Kidney (tissue), 14 donors: Measurements from ENCODE around the gene USH1G. TPM values are rescaled to one million over a fixed set of nuclear protein-coding genes. Genes with fewer than 3 reads are reported as not detected.

Experiments used
- DNase-seq, 5 donors: peaks; one replicate each; pipeline ENCODE4 v3.0.0-alpha.2; 2013 to 2020
- FAIRE-seq: peaks from 2 replicates; lab custom pipeline; 2012; peaks lifted over from hg19 to GRCh38; lab: Jason Lieb, UNC
- H3K27ac ChIP-seq, 2 donors: one replicate each; pipeline ENCODE4 v1.7.0; 2013; ENCODE audit warnings: low read depth in 2 of 2, low read length in 2 of 2, inconsistent platforms in 1 of 2
- H3K27me3 ChIP-seq: one replicate; pipeline ENCODE4 v1.7.1; 2013; ENCODE audit warnings: low read length, inconsistent platforms; ENCODE audit not compliant: control insufficient read depth, insufficient read depth
- H3K36me3 ChIP-seq, 3 donors: one replicate each; pipeline versions ENCODE4 v1.7.0 to v1.7.1; 2013; ENCODE audit warnings: low read length in 3 of 3, control low read depth in 1 of 3, inconsistent platforms in 1 of 3; ENCODE audit not compliant: insufficient read depth in 3 of 3, control insufficient read depth in 2 of 3
- H3K4me1 ChIP-seq, 3 donors: one replicate each; pipeline versions ENCODE4 v1.7.0 to v1.7.1; 2013; ENCODE audit warnings: low read length in 3 of 3, inconsistent platforms in 1 of 3, low read depth in 1 of 3; ENCODE audit not compliant: control insufficient read depth in 2 of 3, insufficient read depth in 2 of 3
- H3K4me3 ChIP-seq, 3 donors: one replicate each; pipeline versions ENCODE4 v1.7.0 to v1.8.1; 2013; ENCODE audit warnings: low read length in 3 of 3, control low read depth in 1 of 3, inconsistent platforms in 1 of 3
- H3K9ac ChIP-seq, 3 donors: one replicate each; pipeline versions ENCODE4 v1.7.0 to v1.7.1; 2013; ENCODE audit warnings: low read length in 3 of 3, control low read depth in 1 of 3, inconsistent platforms in 1 of 3
- H3K9me3 ChIP-seq, 3 donors: one replicate each; pipeline versions ENCODE4 v1.7.0 to v1.7.1; 2013; ENCODE audit warnings: low read length in 3 of 3, control low read depth in 1 of 3, inconsistent platforms in 1 of 3; ENCODE audit not compliant: control insufficient read depth in 2 of 3, insufficient read depth in 1 of 3
- intact Hi-C: fragments of 100-400 bp; cut with DNase I; formaldehyde crosslinking; loops from one replicate; pipeline ENCODE4 v1.11.1; 2022
- polyA plus RNA-seq: library from polyadenylated mRNA; stranded (reverse); fragments of 350-450 nt; fragmentation: Illumina TruSeq; extraction: RNeasy Lipid Tissue Mini Kit (QIAGEN cat#74804); gene quantifications from one replicate; pipeline ENCODE4 v1.2.3, GENCODE V29; 2014; ENCODE audit warnings: low read depth, low replicate concordance; ENCODE audit not compliant: insufficient read depth
- total RNA-seq: library from RNA; stranded (reverse); fragmentation: NEBNext Ultra II Directional; extraction: Animal tissue kit (Norgen Biotek cat#: 25700); gene quantifications from one replicate; pipeline ENCODE4 v1.2.1, GENCODE V29; 2021
- TF ChIP-seq, protein P1 (sequence below): IDR thresholded peaks from 3 replicates; pipeline ENCODE4 v1.5.1; 2012; ENCODE audit warnings: mild to moderate bottlenecking, moderate library complexity, borderline replicate concordance; ENCODE audit not compliant: insufficient read depth; ENCODE audit errors: extremely low read depth
- donor health status: control.
- donor health status: control.
- donor health status: control.
- donor health status: control.
- donor health status: control.
- donor health status: DM: yes; HTN: yes; CAD: no.
- donor health status: Normal renal cell carcinoma (clear cell type).

USH1G gene
- total and polyA plus RNA-seq, 2 donors from 2014 or later, result 0.17 to 0.22 TPM

DNA sequence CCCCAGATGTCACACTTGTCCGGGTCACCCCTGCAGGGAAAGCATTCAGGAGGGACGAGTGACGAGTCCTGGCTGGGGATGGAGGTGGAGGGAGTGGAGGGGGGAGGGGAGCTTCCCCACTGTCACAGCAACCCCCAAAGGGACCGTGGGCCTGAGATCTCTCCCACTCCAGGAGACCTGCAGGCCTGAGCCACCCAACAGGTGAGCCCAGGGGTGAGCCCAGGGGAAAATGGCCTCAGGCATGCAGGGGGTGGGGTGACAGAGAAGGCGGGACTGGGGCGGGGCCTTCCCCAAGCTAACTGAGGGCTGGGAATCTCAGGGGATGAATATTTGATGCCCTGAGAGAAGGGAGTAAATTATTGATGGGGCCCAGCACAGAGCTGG lies 2.4 kb downstream of the USH1G start:
- DNase-seq (peak in 4 of 5 donors; percentile 29 to 65 (median 38)), FAIRE-seq (no peak)
- H3K27ac ChIP-seq, result no peak overlapping the region
- no peak overlapping the region for H3K9ac ChIP-seq
- no peaks in the 10 kb centered on the region for H3K36me3 ChIP-seq
- H3K9me3 ChIP-seq, result no peaks in the 10 kb centered on the region
- intact Hi-C loops, result no loop called here
- H3K27me3 ChIP-seq, result peaks cover 16% of the 10 kb centered on the region
- H3K4me3 ChIP-seq, result no peak overlapping the region
- H3K4me1 ChIP-seq, result peaks cover 0 to 8% (median 0%) of the 10 kb centered on the region in 3 donors
- TF ChIP-seq, protein P1, sequence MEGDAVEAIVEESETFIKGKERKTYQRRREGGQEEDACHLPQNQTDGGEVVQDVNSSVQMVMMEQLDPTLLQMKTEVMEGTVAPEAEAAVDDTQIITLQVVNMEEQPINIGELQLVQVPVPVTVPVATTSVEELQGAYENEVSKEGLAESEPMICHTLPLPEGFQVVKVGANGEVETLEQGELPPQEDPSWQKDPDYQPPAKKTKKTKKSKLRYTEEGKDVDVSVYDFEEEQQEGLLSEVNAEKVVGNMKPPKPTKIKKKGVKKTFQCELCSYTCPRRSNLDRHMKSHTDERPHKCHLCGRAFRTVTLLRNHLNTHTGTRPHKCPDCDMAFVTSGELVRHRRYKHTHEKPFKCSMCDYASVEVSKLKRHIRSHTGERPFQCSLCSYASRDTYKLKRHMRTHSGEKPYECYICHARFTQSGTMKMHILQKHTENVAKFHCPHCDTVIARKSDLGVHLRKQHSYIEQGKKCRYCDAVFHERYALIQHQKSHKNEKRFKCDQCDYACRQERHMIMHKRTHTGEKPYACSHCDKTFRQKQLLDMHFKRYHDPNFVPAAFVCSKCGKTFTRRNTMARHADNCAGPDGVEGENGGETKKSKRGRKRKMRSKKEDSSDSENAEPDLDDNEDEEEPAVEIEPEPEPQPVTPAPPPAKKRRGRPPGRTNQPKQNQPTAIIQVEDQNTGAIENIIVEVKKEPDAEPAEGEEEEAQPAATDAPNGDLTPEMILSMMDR, result no peak

DNA sequence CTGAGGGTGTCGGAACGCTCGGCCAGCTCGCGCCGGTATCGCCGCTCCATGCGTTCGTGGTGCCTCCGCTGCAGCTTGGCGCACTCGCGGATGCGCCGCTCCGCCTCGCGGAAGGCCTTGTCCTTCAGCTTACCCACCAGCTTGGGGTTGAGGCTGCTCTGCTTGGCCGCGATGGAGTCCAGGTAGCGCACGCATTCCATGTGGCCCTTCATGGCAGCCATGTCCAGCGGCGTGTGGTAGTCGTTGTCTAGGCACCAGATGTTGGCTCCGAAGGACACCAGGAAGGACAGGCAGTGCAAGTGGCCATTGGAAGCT lies 2.8 kb downstream of the USH1G start:
- Histone ChIP-seq H3K4me3 (no peak overlapping the region), H3K4me1 (peaks cover 0 to 8% (median 0%) of the 10 kb centered on the region in 3 donors), H3K9me3 (no peaks in the 10 kb centered on the region), H3K27ac (no peak overlapping the region), H3K27me3 (peaks cover 12% of the 10 kb centered on the region), H3K36me3 (no peaks in the 10 kb centered on the region), H3K9ac (no peak overlapping the region)
- TF ChIP-seq, protein P1, result no peak
- no peak for DNase-seq
- intact Hi-C loops, result no loop called here
- FAIRE-seq, result no peak

DNA sequence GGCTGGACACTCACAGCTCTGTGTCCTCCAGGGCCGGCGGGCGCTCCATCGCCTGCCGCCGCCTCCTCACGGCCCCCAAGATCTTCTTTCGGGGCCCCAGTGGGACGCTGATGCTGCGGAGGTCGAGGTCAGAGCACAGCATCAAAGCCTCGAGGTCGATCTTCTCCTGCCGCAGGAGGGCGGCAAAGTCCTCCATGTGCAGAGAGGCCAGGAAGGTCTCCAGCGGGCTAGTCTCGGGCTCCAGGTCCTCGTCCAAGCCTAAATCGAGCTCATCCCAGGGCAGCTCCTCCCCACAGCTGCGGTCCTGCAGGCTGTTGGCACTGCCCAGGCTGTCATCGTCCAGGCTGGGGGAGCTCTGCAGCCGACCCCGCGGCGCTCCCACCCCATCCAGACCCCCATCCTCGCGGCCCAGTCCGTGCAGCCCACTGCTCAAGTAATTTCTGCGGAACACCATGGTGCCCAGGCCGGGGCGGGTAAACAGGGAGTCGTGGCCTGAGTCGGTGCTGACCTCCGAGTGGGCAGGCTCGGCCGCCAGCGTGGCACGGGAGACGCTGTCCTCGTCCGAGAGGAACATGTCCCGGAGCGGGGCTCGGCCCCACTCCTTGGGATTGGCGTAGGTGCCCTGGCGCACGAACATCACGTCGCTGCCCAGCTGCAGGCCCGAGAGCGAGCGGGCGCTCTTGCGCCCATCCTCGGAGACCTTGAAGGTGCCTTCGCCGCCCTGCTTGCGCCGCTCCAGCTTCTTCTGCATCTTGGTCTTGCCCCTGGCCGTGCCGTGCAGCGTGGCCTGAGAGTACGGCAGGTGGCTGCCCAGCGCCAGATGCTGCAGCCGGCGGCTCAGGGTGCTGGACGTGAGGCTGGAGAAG lies 3.4 kb downstream of the USH1G start:
- Histone ChIP-seq H3K9me3 (no peaks in the 10 kb centered on the region), H3K9ac (no peak overlapping the region), H3K4me3 (no peak overlapping the region), H3K27ac (no peak overlapping the region), H3K4me1 (peaks cover 0 to 8% (median 0%) of the 10 kb centered on the region in 3 donors), H3K36me3 (no peaks in the 10 kb centered on the region), H3K27me3 (peaks cover 6% of the 10 kb centered on the region)
- intact Hi-C loops, result no loop called here
- TF ChIP-seq, protein P1, result no peak
- DNase-seq (peak in 2 of 5 donors; percentile 24 to 45), FAIRE-seq (no peak)
